Small intestine (tissue), 7 donors: ENCODE measurements around the gene RPL34. TPM values are rescaled to one million over a fixed set of nuclear protein-coding genes. Genes with fewer than 3 reads are reported as not detected.
"Not testable (repeated sequence)": the region's sequence is repeated elsewhere in the genome, so short reads cannot be mapped to it uniquely, and the experiment has no call there.

Experiments used
- DNase-seq, 2 donors: peaks; one replicate each; pipeline versions ENCODE4 v3.0.0 to v3.0.0-alpha.2; 2013
- FAIRE-seq: peaks from 2 replicates; lab custom pipeline; 2012; peaks lifted over from hg19 to GRCh38; lab: Jason Lieb, UNC
- H3K27ac ChIP-seq, 3 donors: one replicate each; pipeline ENCODE4 v1.5.1; 2013; ENCODE audit warnings: low read length in 2 of 3, mild to moderate bottlenecking in 2 of 3, control low read depth in 1 of 3, inconsistent platforms in 1 of 3, low read depth in 1 of 3, moderate library complexity in 1 of 3
- H3K27me3 ChIP-seq, 3 donors: one replicate each; pipeline ENCODE4 v1.6.1; 2013; ENCODE audit warnings: low read length in 3 of 3, inconsistent platforms in 1 of 3; ENCODE audit not compliant: control insufficient read depth in 3 of 3, insufficient read depth in 3 of 3
- H3K36me3 ChIP-seq, 3 donors: one replicate each; pipeline ENCODE4 v1.6.1; 2013; ENCODE audit warnings: low read length in 3 of 3, inconsistent platforms in 1 of 3, low read depth in 1 of 3, mild to moderate bottlenecking in 1 of 3, moderate library complexity in 1 of 3; ENCODE audit not compliant: control insufficient read depth in 3 of 3, insufficient read depth in 2 of 3
- H3K4me1 ChIP-seq, 3 donors: one replicate each; pipeline ENCODE4 v1.6.1; 2013; ENCODE audit warnings: low read length in 2 of 3, inconsistent platforms in 1 of 3, low read depth in 1 of 3, mild to moderate bottlenecking in 1 of 3, moderate library complexity in 1 of 3; ENCODE audit not compliant: control insufficient read depth in 3 of 3, insufficient read depth in 2 of 3
- H3K4me3 ChIP-seq, 3 donors: one replicate each; pipeline ENCODE4 v1.5.1; 2013; ENCODE audit warnings: low read length in 3 of 3, control low read depth in 1 of 3, inconsistent platforms in 1 of 3, low read depth in 1 of 3, mild to moderate bottlenecking in 1 of 3, moderate library complexity in 1 of 3
- H3K9me3 ChIP-seq, 2 donors: one replicate each; pipeline ENCODE4 v1.6.1; 2013; ENCODE audit warnings: low read depth in 1 of 2, low read length in 1 of 2; ENCODE audit not compliant: control insufficient read depth in 2 of 2, insufficient read depth in 1 of 2
- WGBS, 3 donors: extraction: QIAGEN DNeasy Blood & Tissue Kit; methylation state at CpG; one replicate each; pipeline ENCODE4 v1.1.7; 2013; 5-methylcytosine and 5-hydroxymethylcytosine counted together
- polyA plus RNA-seq, 4 donors: library from polyadenylated mRNA; stranded (reverse) in 3 of 4; unstranded in 1 of 4; fragments of 200-250 nt in 3 of 4; fragments of 120-200 nt in 1 of 4; gene quantifications; one replicate each; pipeline versions ENCODE4 v1.2.1 to v1.2.3, GENCODE V29; 2013
- donor health status: healthy with polysubstance abuse.
- donor health status: control.
- donor health status: control.
- donor health status: Bipolar disorder and iron deficiency.
- donor health status: healthy.

Gene RPL34
- polyA plus RNA-seq, 4 donors, result 3,242 to 5,968 (median 4,787) TPM

DNA sequence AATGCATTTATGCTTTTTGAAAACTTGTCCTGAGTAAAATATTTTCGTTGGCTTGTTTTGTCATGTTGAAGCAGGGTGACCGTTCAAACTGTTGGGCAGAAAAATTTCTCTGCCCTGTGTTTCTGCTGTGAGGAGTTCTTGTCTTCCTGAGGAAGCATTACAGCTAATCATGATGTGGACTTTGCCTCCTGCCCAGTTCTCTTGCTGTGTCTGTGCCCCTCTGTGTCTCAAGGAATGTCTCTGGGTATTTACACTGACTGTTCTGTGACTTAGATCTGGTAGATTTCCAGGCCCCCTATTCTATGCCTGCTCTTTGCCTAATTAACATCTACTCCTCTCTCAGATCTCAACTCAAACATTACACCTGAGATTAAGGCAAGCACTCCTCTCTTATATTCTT, 30.4 kb upstream of the RPL34 start:
- FAIRE-seq (no peak), DNase-seq (peak; percentile 49 to 69)
- Histone ChIP-seq H3K27ac (peak overlapping the region in 1 of 3 donors; percentile 34), H3K4me3 (no peak overlapping the region), H3K9me3 (peaks cover 0 to 5% of the 10 kb centered on the region in 2 donors), H3K27me3 (no peaks in the 10 kb centered on the region), H3K4me1 (no peaks in the 10 kb centered on the region), H3K36me3 (no peaks in the 10 kb centered on the region)
- WGBS, 3 donors, result 24 to 45% (median 27%) methylated on average over 2 of the region's 2 CpGs

DNA sequence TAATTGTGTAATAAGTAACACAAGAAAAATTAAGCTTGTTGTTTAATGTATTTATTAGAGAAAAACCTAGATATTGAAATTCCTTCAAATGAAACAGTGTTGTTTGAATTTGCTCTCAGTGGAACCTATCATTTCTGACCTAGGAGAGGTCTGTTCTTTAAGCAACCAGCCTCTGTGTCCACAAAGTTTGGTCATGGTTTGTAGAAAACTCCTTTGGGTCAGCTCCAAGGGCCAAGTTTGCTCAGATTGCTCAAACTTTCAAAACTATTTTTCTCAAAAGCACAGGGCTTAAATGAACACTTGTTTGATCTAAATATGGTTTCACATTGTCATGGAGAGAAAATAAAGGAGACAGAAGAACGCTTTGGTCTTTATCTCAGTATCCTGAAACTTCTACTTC, 29.6 kb upstream of the RPL34 start:
- Histone ChIP-seq H3K36me3 (no peaks in the 10 kb centered on the region), H3K4me1 (no peaks in the 10 kb centered on the region), H3K27me3 (no peaks in the 10 kb centered on the region), H3K9me3 (peaks cover 0 to 5% of the 10 kb centered on the region in 2 donors), H3K4me3 (no peak overlapping the region), H3K27ac (no peak overlapping the region)
- WGBS, 3 donors, result 88 to 90% (median 90%) methylated on average over 1 of the region's 1 CpG
- FAIRE-seq, result no peak
- DNase-seq, result no peak

DNA sequence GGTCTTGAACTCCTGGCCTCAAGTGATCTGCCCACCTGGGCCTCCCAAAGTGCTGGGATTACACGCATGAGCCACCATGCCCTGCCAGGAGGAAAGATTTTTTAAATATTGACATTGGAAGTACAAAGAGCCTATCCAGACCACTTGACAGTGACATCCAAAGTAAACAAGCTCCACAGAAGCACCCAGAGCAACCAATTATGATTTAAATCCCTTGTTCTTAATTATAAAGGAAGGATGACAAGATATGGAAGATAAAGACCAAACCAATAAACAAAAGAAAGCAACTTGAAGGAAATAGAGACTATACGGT, 27.7 kb upstream of the RPL34 start:
- DNase-seq (no peak), FAIRE-seq (no peak)
- H3K4me3 ChIP-seq, result no peak overlapping the region
- no peak overlapping the region for H3K27ac ChIP-seq
- H3K9me3 ChIP-seq, result peaks cover 0 to 8% of the 10 kb centered on the region in 2 donors
- 56 to 87% (median 77%) methylated on average over 2 of the region's 2 CpGs for WGBS, 3 donors
- H3K36me3 ChIP-seq, result no peaks in the 10 kb centered on the region
- H3K4me1 ChIP-seq, result no peaks in the 10 kb centered on the region
- H3K27me3 ChIP-seq, result no peaks in the 10 kb centered on the region

DNA sequence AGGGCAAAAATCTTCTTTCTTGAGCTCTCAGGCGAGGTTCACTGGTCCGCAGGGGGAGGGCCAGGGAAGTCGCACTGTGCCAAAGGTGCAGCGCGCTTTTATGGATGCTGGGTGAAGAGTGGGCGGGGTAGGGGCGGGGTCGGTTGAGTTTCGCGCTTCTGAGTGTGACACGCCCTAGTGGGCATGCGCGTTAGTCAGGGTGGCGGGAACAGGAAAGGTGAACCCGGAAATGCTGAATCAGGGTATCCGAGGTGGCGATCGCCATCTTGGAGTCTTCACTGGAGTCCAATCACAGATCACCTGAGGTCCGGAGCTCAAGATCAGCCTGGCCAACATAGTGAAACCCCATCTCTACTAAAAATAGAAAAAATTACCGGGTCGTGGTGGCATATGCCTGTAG, 26.1 kb upstream of the RPL34 start:
- not testable (repeated sequence) for DNase-seq, H3K4me3 ChIP-seq, H3K4me1 ChIP-seq, H3K9me3 ChIP-seq, H3K27me3 ChIP-seq, FAIRE-seq, H3K27ac ChIP-seq, H3K36me3 ChIP-seq
- WGBS, 3 donors, result 97 to 98% (median 97%) methylated on average over 18 to 21 of the region's 21 CpGs

DNA sequence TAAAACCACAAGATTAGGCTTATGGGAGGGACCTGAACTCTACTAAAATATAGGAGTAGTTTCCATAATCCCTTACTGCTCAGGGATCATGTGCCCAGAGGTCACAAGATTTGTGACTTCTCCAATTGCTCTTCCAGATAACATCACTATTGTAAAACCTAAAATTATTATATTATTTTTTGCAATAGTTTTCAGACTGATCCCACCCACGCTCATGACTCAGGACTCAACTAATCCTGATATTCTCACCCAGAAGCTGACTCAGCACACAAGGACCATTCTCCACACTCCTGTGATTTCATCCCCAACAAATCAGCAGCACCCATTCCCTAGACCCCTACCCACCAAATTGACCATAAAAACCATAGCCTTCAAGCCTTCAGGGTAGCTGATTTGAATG, 24.0 kb upstream of the RPL34 start:
- DNase-seq (no peak), FAIRE-seq (no peak)
- no peak overlapping the region for H3K4me3 ChIP-seq
- H3K36me3 ChIP-seq, result no peaks in the 10 kb centered on the region
- peaks cover 0 to 8% of the 10 kb centered on the region in 2 donors for H3K9me3 ChIP-seq
- no peak overlapping the region for H3K27ac ChIP-seq
- 96 to 100% (median 96%) methylated on average over 1 of the region's 1 CpG for WGBS, 3 donors
- H3K4me1 ChIP-seq, result no peaks in the 10 kb centered on the region
- H3K27me3 ChIP-seq, result no peaks in the 10 kb centered on the region

DNA sequence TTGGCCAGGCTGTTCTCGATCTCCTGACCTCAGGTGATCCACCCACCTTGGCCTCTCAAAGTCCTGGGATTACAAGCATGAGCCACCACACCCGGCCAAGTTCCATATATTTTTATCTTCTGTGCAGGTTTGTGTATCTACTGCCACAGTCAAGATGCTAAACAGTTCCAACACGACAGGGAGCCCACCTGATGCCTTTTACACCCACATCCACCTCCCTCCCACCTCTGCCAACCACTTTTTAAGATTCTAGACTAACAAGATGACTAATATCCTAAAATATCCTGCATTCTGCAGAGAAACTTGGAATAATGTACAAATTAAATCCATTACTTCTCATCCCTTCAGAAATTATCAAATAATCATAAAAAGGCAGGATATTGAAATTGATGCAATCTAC, 19.3 kb upstream of the RPL34 start:
- no peak overlapping the region for H3K4me3 ChIP-seq
- WGBS, 3 donors, result 26 to 65% (median 36%) methylated on average over 3 of the region's 3 CpGs
- FAIRE-seq (no peak), DNase-seq (no peak)
- H3K27me3 ChIP-seq, result no peaks in the 10 kb centered on the region
- no peaks in the 10 kb centered on the region for H3K36me3 ChIP-seq
- no peaks in the 10 kb centered on the region for H3K4me1 ChIP-seq
- peaks cover 0 to 4% of the 10 kb centered on the region in 2 donors for H3K9me3 ChIP-seq
- no peak overlapping the region for H3K27ac ChIP-seq

DNA sequence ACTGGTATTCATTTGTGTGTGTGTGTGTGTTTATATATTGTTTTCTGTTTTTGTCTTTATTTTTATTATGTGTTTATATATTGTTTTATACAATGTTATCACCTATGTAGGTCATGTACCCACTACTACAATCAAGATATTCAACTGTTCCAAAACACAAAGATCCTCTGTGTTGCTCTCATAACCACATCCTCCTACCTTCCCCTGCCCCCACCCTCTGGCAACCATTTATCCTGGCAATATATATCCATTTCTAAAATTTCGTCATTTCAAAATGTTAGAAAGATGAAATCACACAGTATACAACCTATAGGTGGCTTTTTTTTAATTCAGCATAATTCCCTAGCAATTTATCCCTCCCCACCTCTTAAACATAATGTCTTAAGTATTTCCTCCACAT, 18.8 kb upstream of the RPL34 start:
- H3K4me1 ChIP-seq, result no peaks in the 10 kb centered on the region
- H3K27ac ChIP-seq, result no peak overlapping the region
- no peaks in the 10 kb centered on the region for H3K27me3 ChIP-seq
- H3K4me3 ChIP-seq, result no peak overlapping the region
- DNase-seq, result no peak
- H3K9me3 ChIP-seq, result peaks cover 0 to under 1% of the 10 kb centered on the region in 2 donors
- H3K36me3 ChIP-seq, result no peaks in the 10 kb centered on the region
- WGBS, 3 donors, result 73 to 86% (median 85%) methylated on average over 1 of the region's 1 CpG
- FAIRE-seq, result peak; percentile 5

DNA sequence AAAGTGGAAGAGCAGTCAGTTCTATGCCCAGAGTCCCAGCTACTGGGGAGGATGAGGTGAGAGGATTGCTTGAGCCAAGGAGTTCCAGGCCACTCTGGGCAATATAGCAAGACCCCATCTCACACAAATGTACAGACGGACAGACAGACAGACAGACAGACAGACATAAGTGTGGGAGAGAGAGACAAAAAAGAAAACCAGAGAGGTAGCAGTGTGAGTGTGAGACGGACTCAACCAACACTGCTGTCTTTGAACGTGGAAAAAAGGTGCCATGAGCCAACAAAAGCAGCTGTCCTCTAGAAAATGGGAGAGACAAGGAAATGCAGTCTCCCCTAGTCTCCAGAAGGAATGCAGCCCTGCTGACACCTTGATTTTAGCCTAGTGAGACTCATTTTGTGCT, 18.2 kb upstream of the RPL34 start:
- DNase-seq (no peak), FAIRE-seq (no peak)
- Histone ChIP-seq H3K4me1 (no peaks in the 10 kb centered on the region), H3K9me3 (no peaks in the 10 kb centered on the region), H3K4me3 (no peak overlapping the region), H3K36me3 (no peaks in the 10 kb centered on the region), H3K27ac (no peak overlapping the region), H3K27me3 (no peaks in the 10 kb centered on the region)
- 69 to 79% (median 78%) methylated on average over 3 of the region's 3 CpGs for WGBS, 3 donors

DNA sequence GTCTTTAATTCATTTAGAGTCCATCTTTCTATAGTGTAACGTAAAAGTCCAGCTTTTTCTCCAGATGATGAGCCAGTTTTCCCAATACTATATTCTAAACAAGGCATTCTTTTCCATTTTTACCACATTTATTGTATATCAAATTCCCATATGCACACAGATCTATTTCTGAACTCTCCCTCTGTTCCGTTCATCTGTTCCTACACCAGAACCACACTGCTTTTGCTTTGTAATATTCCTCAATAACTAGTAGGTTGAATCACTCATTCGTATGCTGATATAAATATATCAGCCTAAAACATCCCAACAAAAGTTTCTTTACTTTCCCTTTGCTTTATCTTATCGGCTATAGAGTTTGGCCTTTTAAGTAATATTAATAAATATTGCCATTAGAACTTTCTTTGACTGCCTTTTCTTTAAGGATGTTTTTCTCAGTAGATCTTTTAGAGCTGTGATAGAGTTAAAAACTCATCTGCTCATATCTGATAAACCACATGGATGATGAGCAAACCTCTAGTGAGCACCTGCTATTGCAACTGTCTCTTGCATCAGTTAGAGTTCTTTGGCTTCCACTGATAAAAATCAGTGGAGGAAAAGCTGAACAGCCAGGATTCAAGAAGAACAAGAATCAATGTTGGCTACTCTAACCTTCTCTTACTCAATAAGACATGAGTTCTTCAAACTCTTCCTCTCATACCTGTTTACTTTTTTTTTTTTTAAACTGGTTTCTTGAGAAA, 13.1 kb upstream of the RPL34 start:
- no peaks in the 10 kb centered on the region for H3K27me3 ChIP-seq
- H3K36me3 ChIP-seq, result no peaks in the 10 kb centered on the region
- H3K9me3 ChIP-seq, result no peaks in the 10 kb centered on the region
- no peak for DNase-seq
- no peak overlapping the region for H3K4me3 ChIP-seq
- no peak overlapping the region for H3K27ac ChIP-seq
- H3K4me1 ChIP-seq, result no peaks in the 10 kb centered on the region
- no peak for FAIRE-seq
- 82 to 95% (median 94%) methylated on average over 4 of the region's 4 CpGs for WGBS, 3 donors
